Activated CD8-positive, alpha-beta memory T cell treated with anti-CD3 and anti-CD28 coated beads for 36 hours (primary cell): ENCODE data around the gene SUN3. TPM values are rescaled to one million over a fixed set of nuclear protein-coding genes. Genes with fewer than 3 reads are reported as not detected.
"Not testable (repeated sequence)": the region's sequence is repeated elsewhere in the genome, so short reads cannot be mapped to it uniquely, and the experiment has no call there.

Experiments used
- CTCF ChIA-PET: fragments of 350-600 bp; sonication (Branson Sonifier 250); formaldehyde crosslinking; loops from one replicate; lab custom pipeline; 2021; ENCODE audit warnings: antibody characterized with exemption; lab: Charles Lee
- POLR2A ChIA-PET: fragments of 350-600 bp; sonication (Branson Sonifier 250); formaldehyde crosslinking; loops from one replicate; lab custom pipeline; 2021; ENCODE audit warnings: antibody characterized with exemption; lab: Charles Lee
- total RNA-seq, 2 experiments: library from RNA; stranded (reverse); gene quantifications; one replicate each; pipeline ENCODE4 v1.2.3, GENCODE V29; 2021

The SUN3 gene
- total RNA-seq, 2 experiments from 2014 or later: not detected

- POLR2A ChIA-PET: no interaction called here
Measured at GRCh38 chr7:48035301-48035966, 6.5 kb upstream of the SUN3 start, which contains the start of gene C7orf57. Gene C7orf57, plus strand, starts transcription at chr7:48035543. Its CDS starts 766 bp downstream, at chr7:48036309.

DNA sequence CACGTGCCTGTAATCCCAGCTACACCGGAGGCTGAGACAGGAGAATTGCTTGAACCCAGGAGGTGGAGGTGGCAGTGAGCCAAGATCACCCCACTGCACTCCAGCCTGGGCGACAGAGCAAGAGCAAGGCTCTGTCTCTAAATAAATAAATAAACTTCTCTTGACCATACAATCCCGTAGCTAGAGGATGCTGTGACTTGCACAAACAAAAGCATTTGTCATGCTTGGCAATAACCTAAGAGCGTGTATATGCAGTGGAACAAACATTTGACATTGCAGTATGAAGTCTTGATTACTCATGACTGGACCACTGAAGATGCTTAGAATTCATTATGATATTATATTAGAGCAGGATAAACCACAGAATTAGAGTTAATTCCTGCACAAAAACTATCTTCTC, 5.0 kb upstream of the SUN3 start:
- ChIA-PET CTCF (interaction anchor here (1.6 kb wide), 1 partner anchor 77 kb away, joined by 3 read pairs; no protein-coding TSS in a partner anchor), POLR2A (no interaction called here)

More at GRCh38 chr7:48035301-48035966, 6.5 kb upstream of the SUN3 start, which contains the start of gene C7orf57:
- CTCF ChIA-PET: interaction anchor here (0.9 to 1.1 kb wide), 2 partner anchors 46 to 75 kb away, joined by 3 to 4 read pairs; no protein-coding TSS in a partner anchor

DNA sequence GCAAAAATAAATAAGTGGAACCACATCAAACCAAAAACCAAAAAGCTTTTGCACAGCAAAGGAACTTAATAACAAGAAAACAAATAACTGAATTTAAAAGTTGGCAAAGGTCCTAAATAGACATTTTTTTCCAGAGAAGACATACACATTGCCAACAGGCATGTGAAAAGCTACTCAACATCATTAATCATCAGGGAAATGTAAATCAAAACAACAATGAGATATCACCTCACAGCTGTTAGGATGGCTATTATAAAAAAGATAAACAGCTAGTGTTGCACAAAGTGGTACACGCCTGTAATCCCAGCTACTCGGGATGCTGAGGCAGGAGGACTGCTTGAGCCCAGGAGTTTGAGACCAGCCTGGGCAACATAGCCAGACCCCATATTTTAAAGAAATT, 2.2 kb upstream of the SUN3 start:
- ChIA-PET POLR2A (no interaction called here), CTCF (no interaction called here)

GRCh38 chr7:48025624-48026023, 3.3 kb downstream of the SUN3 start:
- ChIA-PET CTCF (no interaction called here), POLR2A (no interaction called here)

GRCh38 chr7:48017674-48018073, 11.2 kb downstream of the SUN3 start:
- CTCF ChIA-PET: no interaction called here
- POLR2A ChIA-PET: no interaction called here

GRCh38 chr7:48016641-48017040, 12.3 kb downstream of the SUN3 start:
- ChIA-PET POLR2A (no interaction called here), CTCF (no interaction called here)

- CTCF ChIA-PET: no interaction called here
- POLR2A ChIA-PET: no interaction called here
Measured at GRCh38 chr7:48011951-48012350, 17.0 kb downstream of the SUN3 start.

- ChIA-PET CTCF (no interaction called here), POLR2A (no interaction called here)
Measured at GRCh38 chr7:48011323-48011722, 17.6 kb downstream of the SUN3 start.

DNA sequence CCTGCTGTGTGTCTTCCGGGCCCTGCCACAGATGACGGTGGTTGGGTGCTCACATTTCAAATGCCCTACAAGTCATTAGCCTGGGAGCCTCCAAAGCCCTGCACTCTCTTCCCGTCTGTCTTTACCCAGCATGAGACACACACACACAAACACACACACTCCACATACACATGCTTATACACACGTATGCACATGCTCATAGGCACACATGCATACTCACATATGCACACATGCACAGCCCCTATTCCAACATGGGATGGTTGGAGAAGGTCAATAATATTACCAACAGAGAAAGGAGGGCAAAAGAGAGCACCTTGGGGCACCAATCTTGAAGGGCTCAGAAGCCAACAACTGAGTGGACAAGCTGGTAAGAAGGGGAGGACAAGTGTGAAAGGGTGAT, 19.0 kb downstream of the SUN3 start:
- POLR2A ChIA-PET: no interaction called here
- CTCF ChIA-PET: no interaction called here

DNA sequence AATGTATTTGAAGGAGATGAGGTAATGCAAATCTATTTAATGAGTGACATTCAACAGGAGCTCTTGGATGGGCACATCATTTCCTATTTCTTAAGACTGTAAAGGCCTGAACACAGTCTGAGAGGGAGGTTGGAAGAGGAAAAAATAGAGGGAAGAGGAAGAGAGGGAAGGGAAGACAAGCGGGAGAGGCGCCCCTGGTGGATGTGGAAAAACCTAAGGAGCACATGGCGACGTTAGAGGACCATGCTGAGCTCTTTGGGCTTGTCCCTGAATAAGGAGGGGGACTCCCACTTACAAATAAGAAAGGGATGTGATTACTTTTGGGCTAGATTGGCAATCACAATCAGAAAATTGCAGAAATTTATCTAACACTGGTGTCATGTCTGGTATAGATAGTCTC, 19.6 kb downstream of the SUN3 start:
- ChIA-PET CTCF (no interaction called here), POLR2A (no interaction called here)

DNA sequence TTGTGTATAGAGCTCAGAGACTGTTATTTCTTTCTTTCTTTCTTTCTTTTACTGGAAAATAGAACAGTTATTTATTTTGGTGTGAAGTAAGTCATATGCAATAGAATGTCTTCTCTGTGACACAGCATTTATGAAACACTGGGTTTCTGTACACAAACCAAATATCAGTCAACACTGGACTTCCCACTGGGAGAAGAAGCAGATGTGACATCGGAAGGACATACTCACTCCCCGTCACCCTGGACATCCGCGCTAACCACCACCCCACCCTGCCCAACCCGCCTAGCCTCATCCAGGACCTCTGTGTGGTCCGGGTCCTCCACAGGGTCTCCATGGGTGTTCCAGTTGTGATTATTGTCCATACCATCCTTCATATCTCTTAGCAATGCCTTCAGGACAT, 22.0 kb downstream of the SUN3 start:
- ChIA-PET CTCF (no interaction called here), POLR2A (no interaction called here)

DNA sequence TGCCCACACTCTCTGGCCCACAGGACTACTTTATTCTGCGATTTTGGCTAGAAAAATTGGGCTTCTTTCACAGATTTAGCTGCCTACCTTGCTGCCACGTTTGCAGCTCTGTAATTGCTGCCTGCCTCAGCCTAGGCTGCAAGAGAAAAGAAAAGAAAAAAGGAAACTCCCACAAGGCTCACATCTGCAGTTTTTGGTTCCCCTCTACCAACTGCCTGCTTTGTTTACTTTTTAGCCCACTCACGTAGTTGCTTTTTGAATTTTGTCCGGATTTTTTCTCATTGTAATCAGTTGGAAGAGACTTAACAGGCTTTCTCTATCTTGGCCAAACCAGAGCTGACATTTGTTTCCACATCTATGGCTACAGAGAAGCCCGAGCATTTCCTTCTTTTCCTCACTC, 24.3 kb downstream of the SUN3 start:
- ChIA-PET CTCF (no interaction called here), POLR2A (no interaction called here)

GRCh38 chr7:48004032-48004431, 24.9 kb downstream of the SUN3 start:
- CTCF ChIA-PET: no interaction called here

DNA sequence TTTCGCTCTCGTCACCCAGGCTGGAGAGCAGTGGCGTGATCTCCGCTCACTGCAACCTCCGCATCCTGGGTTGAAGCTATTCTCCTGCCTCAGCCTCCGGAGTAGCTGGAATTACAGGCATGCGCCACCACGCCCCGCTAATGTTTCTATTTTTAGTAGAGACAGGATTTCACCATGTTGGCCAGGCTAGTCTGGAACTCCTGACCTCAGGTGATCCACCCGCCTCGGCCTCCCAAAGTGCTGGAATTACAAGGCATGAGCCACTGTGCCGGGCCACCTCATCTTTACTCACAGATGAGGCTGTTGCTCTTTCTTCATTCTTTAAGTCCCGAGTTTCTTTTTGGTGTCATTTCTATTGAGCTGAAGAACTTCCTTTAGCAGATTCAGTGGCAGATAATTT, 28.7 kb downstream of the SUN3 start:
- CTCF ChIA-PET: interaction anchor here (0.8 kb wide), 1 partner anchor 9 kb away, joined by 3 read pairs; no protein-coding TSS in a partner anchor

More at GRCh38 chr7:48004032-48004431, 24.9 kb downstream of the SUN3 start:
- POLR2A ChIA-PET: no interaction called here

DNA sequence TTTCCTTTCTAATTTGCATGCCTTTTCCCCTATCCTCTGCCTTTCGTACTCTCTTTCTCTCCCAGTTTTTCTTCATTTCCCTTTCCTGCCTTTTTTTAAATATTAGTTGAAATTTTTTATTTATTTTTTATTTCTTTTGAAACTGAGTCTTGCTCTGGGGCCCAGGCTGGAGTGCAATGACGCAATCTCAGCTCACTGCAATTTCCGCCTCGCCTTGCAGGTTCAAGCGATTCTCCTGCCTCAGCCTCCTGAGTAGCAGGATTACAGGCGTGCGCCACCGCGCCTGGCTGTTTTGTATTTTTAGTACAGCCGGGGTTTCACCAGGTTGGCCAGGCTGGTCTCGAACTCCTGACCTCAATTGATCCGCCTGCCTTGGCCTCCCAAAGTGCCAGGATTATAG, 29.5 kb downstream of the SUN3 start:
- POLR2A ChIA-PET: no interaction called here
- CTCF ChIA-PET: interaction anchor here (0.6 kb wide), 1 partner anchor 32 kb away, joined by 3 read pairs; no protein-coding TSS in a partner anchor

More for the DNA sequence above, 28.7 kb downstream of the SUN3 start:
- POLR2A ChIA-PET: not testable (repeated sequence)

DNA sequence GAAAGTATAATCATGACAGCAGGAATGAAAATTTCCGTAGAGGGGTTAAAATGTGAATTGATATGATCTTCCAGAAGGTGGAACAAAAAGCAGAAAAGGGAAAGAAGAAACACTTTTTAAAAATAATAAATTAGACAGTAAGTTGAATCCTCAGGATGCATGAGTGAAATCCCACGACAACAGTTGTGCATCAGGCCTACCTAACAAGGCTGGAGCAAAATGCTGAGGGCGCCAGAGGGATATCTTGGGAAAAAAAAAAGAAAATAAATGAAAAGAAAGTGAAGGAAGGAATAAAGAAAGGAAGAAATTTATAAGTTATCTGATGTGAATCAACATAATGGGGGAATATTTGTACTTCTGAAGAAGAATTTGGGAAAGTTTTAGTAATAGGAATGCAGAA, 36.5 kb downstream of the SUN3 start:
- CTCF ChIA-PET: interaction anchor here (0.7 to 1.8 kb wide), 9 partner anchors 10 to 118 kb away, joined by 3 to 23 read pairs (median 5); no protein-coding TSS in a partner anchor
- POLR2A ChIA-PET: interaction anchor here (1.3 kb wide), 1 partner anchor 96 kb away, joined by 9 read pairs; the partner anchor contains the start of gene UPP1

GRCh38 chr7:47991741-47992311, 37.1 kb downstream of the SUN3 start:
- ChIA-PET CTCF (interaction anchor here (0.5 to 1.8 kb wide), 13 partner anchors 9 to 118 kb away, joined by 3 to 23 read pairs (median 4); no protein-coding TSS in a partner anchor), POLR2A (interaction anchor here (0.6 to 1.3 kb wide), 3 partner anchors 89 to 116 kb away, joined by 3 to 9 read pairs (median 3); partner anchors contain the start of gene UPP1)

- CTCF ChIA-PET: interaction anchor here (0.5 to 1.8 kb wide), 11 partner anchors 9 to 119 kb away, joined by 3 to 23 read pairs (median 5); no protein-coding TSS in a partner anchor
- POLR2A ChIA-PET: interaction anchor here (0.7 to 1.3 kb wide), 2 partner anchors 97 to 117 kb away, joined by 3 to 9 read pairs; partner anchors contain the start of gene UPP1
Measured at GRCh38 chr7:47991270-47991669, 37.6 kb downstream of the SUN3 start.

- POLR2A ChIA-PET: no interaction called here
- CTCF ChIA-PET: interaction anchor here (0.6 to 1.8 kb wide), 3 partner anchors 51 to 120 kb away, joined by 3 to 5 read pairs (median 3); no protein-coding TSS in a partner anchor
Measured at GRCh38 chr7:47990592-47990991, 38.3 kb downstream of the SUN3 start.
